GM19372 (cell line): Measurements from ENCODE around the gene EEF2KMT.
A peak's percentile ranks its signal among the peaks of the same experiment; 100 is the strongest.
"Not testable (repeated sequence)": the region's sequence is repeated elsewhere in the genome, so short reads cannot be mapped to it uniquely, and the experiment has no call there.

Source experiments
- ATAC-seq: cut with Tn5 transposase; IDR thresholded peaks from one replicate; pipeline ENCODE4 v1.9.1; 2021; ENCODE audit warnings: mild to moderate bottlenecking, low read depth, moderate library complexity; ENCODE audit not compliant: unreplicated experiment

EEF2KMT gene

DNA sequence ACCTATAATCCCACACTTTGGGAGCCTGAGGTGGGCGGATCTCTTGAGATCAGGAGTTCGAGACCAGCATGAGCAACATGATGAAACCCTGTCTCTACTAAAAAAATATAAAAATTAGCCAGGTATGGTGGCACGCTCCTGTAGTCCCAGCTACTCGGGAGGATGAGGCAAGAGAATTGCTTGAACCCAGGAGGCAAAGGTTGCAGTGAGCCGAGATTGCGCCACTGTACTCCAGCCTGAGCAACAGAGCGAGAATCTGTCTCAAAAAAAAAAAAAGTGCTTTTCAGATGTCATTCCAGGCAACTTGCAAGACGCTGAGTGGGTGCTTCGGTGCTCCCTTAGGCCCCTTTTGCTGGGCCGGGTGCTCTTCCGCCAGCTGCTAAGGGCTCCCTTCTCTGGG is 53.0 kb downstream of the EEF2KMT start:
- not testable (repeated sequence) for ATAC-seq

DNA sequence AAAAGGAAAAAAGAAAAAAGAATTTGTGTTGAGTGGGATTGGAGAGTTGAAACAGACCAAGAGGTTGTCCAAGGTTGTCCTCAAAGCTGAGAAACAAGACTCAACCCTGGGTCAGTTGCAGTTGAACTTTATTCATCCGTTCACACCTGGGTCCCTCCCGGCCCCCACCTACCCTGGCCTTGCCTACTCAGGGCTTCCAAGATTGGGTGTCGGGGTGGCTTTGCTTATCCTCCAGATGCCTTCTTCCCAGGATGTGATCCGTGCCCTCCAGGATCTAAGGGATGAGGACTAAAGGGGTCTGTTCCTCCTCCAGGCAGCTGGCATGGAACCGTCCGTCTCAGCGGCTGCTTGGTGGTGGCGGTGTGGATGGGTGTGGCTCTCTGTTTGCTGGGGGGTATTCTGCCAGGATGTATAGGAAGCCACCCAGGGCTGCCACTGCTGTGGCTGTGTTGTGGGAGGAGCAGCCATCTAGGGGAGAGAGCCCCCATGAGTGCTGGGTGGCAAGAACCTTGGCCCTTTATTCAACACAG is 53.5 kb downstream of the EEF2KMT start:
- ATAC-seq: no peak

DNA sequence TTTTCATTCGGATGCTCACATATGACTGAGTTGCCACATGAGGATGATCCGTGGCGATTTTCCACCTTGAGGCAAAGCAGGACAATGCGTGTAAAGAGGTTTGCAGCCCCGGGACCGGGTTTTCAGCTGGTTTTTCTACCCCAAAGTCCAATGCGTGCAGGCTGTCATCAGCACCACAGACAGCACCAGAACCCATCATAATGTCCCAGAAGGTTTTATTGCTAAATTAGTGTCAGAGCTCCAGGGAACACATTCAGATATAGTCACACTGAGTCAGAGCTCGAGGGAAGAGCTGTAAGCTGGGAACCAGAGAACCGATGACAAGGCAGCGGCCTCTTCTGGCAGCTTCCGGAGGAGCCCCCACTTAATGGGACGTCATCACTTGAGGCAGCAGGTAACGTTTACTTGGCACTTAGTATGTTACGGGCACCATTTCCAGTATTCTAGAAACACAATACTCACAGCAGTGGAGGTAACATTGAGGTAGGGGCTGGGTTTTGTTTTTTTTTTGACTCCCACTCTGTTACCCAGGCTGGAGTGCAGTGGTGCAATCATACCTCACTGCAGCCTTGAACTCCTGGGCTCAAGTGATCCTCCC is 54.9 kb downstream of the EEF2KMT start:
- no peak for ATAC-seq

DNA sequence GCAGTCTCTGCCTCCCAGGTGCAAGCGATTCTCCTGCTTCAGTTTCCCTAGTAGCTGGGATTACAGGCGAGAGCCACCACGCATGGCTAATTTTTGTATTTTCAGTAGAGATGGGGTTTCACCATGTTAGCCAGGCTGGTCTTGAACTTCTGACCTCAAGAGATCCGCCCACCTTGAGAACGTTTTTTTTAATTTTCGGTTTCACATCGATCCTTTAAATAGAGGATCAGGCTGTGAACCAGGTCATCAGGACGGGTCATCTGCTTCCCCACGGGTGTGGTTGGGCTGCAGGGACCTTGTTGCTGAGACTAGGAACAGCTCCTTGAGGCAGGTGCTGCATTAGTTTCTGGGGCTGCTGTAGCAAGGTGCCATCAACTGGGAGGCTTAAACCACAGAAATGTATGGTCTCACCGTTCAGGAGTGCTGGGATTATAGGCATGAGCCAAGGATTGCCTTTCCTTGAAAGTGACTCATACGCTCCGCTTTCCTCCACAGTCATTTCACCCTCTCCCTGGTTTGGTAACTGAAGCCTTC is 55.9 kb downstream of the EEF2KMT start:
- ATAC-seq: peak; percentile 66

DNA sequence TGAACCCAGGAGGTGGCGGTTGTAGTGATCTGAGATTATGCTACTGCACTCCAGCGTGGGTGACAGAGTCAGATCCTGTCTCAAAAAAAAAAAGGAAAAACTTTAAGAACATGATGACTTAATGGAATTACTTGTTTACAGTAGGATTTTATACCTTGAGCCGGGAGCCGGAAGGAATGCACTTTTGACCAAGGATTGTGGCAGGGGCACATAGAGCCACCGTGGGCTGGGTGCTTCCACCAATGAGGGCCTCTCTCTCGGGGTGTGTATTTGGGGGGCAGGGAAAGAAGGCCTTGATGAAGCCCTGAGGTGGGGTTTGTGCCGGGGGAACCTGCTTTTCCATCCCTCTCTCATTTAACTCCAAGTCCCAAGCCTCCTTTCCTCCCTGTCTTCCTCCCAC is 57.1 kb downstream of the EEF2KMT start:
- no peak for ATAC-seq

DNA sequence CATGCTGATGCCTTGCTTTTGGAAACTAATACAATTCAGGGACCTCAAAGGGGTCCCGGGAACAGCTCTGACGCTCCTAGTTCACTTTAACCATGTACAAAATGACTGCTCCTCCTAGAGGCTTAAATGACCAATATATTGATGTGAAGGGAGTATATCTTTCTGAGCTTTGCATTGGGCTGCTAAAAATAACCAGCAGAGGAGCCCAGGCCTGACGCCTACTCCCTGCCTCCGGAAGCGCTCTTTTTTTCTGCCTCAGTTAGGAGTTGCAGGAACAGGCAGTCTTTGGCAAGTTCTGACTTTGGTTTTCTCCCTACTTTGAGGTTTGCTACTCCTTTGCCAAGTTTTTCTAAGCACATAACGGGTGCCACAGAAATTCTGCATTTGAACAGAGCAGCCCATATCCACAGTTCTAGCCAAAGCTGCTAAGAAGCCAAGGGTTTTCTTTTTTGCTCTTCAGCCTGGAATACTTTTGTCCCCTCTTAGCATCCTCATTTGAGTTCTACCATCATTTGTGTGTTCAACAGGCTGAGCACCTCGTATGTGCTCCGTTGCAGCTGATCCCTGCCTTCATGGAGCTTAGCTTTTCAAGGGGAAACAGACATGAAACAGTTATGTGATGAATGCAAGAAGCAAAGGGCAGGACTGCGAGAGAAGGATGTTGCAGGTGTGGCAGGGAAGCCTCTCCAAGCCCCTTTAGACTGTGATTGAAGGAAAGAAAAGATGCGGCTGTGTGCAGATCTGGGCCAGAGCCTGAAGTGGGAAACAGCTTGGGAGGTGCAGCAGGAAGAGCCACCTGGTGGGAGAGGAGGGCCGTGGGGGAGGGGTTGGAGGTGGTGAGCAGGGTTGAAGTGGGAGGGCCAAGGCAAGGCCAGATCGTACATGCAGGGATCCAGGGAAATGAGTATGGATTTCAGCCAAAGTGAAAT is 61.1 kb downstream of the EEF2KMT start:
- ATAC-seq: no peak

DNA sequence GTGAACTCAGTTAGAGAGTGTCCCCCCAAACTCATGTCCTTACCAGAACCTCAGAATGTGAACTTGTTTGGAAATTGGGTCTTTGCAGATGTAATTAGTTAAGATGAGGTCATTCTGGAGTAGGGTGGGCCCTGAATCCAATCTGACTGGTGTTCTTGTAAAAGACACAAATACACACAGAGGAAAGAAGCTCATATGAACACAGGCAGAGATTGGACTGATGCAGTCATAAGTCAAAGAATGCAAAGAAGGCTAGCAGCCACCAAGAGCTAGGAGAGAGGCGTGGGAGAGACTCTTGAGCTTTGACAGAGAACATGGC is 61.7 kb downstream of the EEF2KMT start:
- ATAC-seq: no peak
